ENCODE results near the gene RAB39A. TPM values are rescaled to one million over a fixed set of nuclear protein-coding genes. Genes with fewer than 3 reads are reported as not detected.

The RAB39A gene
- total and polyA plus RNA-seq, 9 of the 15 experiments (the other 6 are each of a cell fraction or from before 2014, with no cell fraction given) = not detected

DNA sequence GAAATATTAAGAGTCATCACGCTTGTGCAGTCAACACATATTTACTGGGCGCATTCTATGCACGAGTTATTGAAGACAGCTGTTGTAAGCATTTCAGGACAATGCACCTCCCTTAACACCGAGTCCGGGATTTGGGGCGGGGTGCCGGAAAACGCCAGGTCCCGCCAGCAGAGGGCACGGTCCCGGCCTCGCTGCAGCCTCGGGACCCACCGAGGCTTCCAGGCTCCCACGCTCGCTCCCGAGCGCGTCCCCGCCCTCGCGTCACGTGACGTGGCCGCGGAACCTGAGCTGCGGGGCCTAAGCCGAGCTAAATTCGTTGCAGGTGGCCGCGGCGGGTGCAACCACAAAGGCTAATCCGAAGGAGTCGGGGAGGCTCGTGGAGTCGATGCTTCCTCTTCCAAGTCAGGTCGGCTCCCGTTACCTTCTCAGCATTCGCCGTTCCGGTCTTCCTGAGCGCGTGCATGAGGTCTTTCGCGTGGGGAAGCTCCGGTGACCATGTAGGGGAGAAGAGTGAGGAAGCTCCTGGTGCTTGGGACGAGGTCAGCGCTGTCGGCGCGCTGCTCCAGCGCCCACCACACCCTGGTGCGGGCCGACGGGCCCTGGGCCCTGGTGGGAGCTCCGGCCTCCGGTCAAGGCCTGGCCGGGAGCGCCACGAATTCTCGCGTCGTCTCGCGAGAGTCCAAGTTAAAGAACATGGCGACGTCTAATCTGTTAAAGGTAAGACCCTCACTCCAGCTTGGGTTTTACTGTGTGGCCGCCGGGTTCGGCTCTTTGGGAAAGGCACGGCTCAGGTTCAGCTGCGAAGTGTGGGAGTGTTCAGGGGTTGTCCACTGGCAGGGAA, 80.6 kb downstream of the RAB39A start, which contains the start of gene CUL5 (continued):
- TF ChIP-seq HMGN3 (IDR thresholded peaks at IDR 0.05; ENCODE audit: borderline replicate concordance, extremely low read depth, insufficient read length, low read depth, low read length) = peak; percentile 91
- TF ChIP-seq, protein P1, sequence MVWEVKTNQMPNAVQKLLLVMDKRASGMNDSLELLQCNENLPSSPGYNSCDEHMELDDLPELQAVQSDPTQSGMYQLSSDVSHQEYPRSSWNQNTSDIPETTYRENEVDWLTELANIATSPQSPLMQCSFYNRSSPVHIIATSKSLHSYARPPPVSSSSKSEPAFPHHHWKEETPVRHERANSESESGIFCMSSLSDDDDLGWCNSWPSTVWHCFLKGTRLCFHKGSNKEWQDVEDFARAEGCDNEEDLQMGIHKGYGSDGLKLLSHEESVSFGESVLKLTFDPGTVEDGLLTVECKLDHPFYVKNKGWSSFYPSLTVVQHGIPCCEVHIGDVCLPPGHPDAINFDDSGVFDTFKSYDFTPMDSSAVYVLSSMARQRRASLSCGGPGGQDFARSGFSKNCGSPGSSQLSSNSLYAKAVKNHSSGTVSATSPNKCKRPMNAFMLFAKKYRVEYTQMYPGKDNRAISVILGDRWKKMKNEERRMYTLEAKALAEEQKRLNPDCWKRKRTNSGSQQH (CRISPR knock-in tag; IDR thresholded peaks at IDR 0.05) = peak; percentile 78; the same call in 1 of the 2 replicates
- no peak for TF ChIP-seq FUS (optimal IDR thresholded peaks at IDR 0.05; ENCODE audit: low read depth, low read length)
- no peak for TF ChIP-seq THAP7 (CRISPR knock-in tag; IDR thresholded peaks at IDR 0.05)
- TF ChIP-seq ZNF253 (CRISPR knock-in tag; conservative IDR thresholded peaks at IDR 0.05) = no peak
- TF ChIP-seq MYC (IDR thresholded peaks at IDR 0.05; ENCODE audit: low read depth, low read length) = peak; percentile 86; the same call in 1 of the 2 replicates
- TF ChIP-seq MYC (CRISPR knock-in tag; IDR thresholded peaks at IDR 0.05; ENCODE audit: borderline replicate concordance, low read depth) = peak; percentile 97
- 0 out of 2 replicates have a peak, but pooled peaks have one; percentile 65 for TF ChIP-seq KLF1 (tag; IDR thresholded peaks at IDR 0.05)
- no peak for TF ChIP-seq ZBTB26 (CRISPR knock-in tag; IDR thresholded peaks at IDR 0.05)
- TF ChIP-seq TBL1XR1 (IDR thresholded peaks at IDR 0.05; ENCODE audit: low read length in 2 of 2) = no peak
- TF ChIP-seq E2F3 (CRISPR knock-in tag; IDR thresholded peaks at IDR 0.05) = peak; percentile 60; the same call in 1 of the 2 replicates
- TF ChIP-seq ZC3H4 (CRISPR knock-in tag; IDR thresholded peaks at IDR 0.05; ENCODE audit: borderline replicate concordance) = no peak
- TF ChIP-seq ZNF639 (CRISPR knock-in tag; conservative IDR thresholded peaks at IDR 0.05 in 1 of 2, IDR thresholded peaks at IDR 0.05 in 1 of 2) = peak in 1 of 2 experiments; percentile 83; a peak in 2 of 4 replicates
- peak; percentile 94; the same call in 1 of the 2 replicates for TF ChIP-seq KAT7 (CRISPR knock-in tag; IDR thresholded peaks at IDR 0.05; ENCODE audit: borderline replicate concordance)
- 0 out of 2 replicates have a peak, but pooled peaks have one; percentile 60 for TF ChIP-seq PHF21A (IDR thresholded peaks at IDR 0.05; ENCODE audit: borderline replicate concordance, low read depth)
- TF ChIP-seq ZNF197 (CRISPR knock-in tag; IDR thresholded peaks at IDR 0.05; ENCODE audit: low read depth) = peak; percentile 59; the same call in 1 of the 2 replicates
- peak; percentile 60; the same call in 1 of the 2 replicates for TF ChIP-seq POLR2AphosphoS5 (IDR thresholded peaks at IDR 0.05; ENCODE audit: control insufficient read depth, insufficient read depth, low read depth, low read length)
- peak; percentile 45 to 56; a peak in 2 of 4 replicates for TF ChIP-seq SIN3A (IDR thresholded peaks at IDR 0.05; ENCODE audit: borderline replicate concordance in 2 of 2, control insufficient read depth in 1 of 2, low read depth in 2 of 2, low read length in 2 of 2)
- peak; percentile 76 for TF ChIP-seq HDAC8 (tag; IDR thresholded peaks at IDR 0.05)
- TF ChIP-seq EP300 (IDR thresholded peaks at IDR 0.05; ENCODE audit: low read length) = 0 out of 2 replicates have a peak, but pooled peaks have one; percentile 11
- TF ChIP-seq ZBTB17 (CRISPR knock-in tag; IDR thresholded peaks at IDR 0.05) = peak; percentile 89
- TF ChIP-seq ZNF232 (CRISPR knock-in tag; IDR thresholded peaks at IDR 0.05) = peak; percentile 86
